IMR-90 (cell line): Measurements from ENCODE around the gene DCUN1D1. TPM values are rescaled to one million over a fixed set of nuclear protein-coding genes. Genes with fewer than 3 reads are reported as not detected.

ENCODE experiments used
- ATAC-seq: fragments of 200-7000 bp; cut with Tn5 transposase; 2 replicates; pipeline ENCODE4 v1.9.1; 2020; ENCODE audit warnings: low read depth, mild to moderate bottlenecking, moderate library complexity
- BruUV-seq: library from RNA; stranded (reverse); fragments of 400-500 nt; replicated peaks from 2 replicates; lab custom pipeline; 2021; lab: Mats Ljungman, UMichigan
- CTCF ChIA-PET: fragments of 300-600 bp; formaldehyde crosslinking; extraction: SDS; loops from one replicate; lab custom pipeline; 2021; ENCODE audit warnings: antibody characterized with exemption; lab: Yijun Ruan, JAX
- POLR2A ChIA-PET: fragments of 300-600 bp; sonication (Branson Sonifier 250); formaldehyde crosslinking; loops from one replicate; lab custom pipeline; 2022; ENCODE audit warnings: antibody characterized with exemption; ENCODE audit not compliant: unreplicated experiment; lab: Charles Lee
- DNase-seq: peaks from one replicate; pipeline ENCODE4 v3.0.0; 2013
- H2AFZ ChIP-seq: replicated peaks from 2 replicates; pipeline ENCODE3; 2013; ENCODE audit warnings: low read length, mild to moderate bottlenecking; ENCODE audit not compliant: poor library complexity
- H2AK5ac ChIP-seq: 2 replicates; pipeline ENCODE4 v1.6.1; 2013; ENCODE audit warnings: low read depth, low read length, inconsistent platforms
- H2AK9ac ChIP-seq: replicated peaks from 2 replicates; pipeline ENCODE3; 2013; ENCODE audit warnings: mild to moderate bottlenecking, low read depth, low read length, moderate library complexity; ENCODE audit not compliant: poor library complexity
- H2BK120ac ChIP-seq: 2 replicates; pipeline ENCODE4 v1.6.1; 2013; ENCODE audit warnings: low read depth, low read length, inconsistent platforms
- H2BK15ac ChIP-seq: 3 replicates; pipeline ENCODE4 v1.6.1; 2013; ENCODE audit warnings: low read depth, low read length, inconsistent platforms
- H2BK20ac ChIP-seq: 2 replicates; pipeline ENCODE4 v1.6.1; 2013; ENCODE audit warnings: low read depth, mild to moderate bottlenecking, inconsistent platforms, low read length, moderate library complexity
- H2BK5ac ChIP-seq: 2 replicates; pipeline ENCODE4 v1.6.1; 2013; ENCODE audit warnings: mild to moderate bottlenecking, low read depth, low read length, inconsistent platforms; ENCODE audit not compliant: poor library complexity, severe bottlenecking
- H3K14ac ChIP-seq: replicated peaks from 2 replicates; pipeline ENCODE4 v1.6.1; 2013; ENCODE audit warnings: low read depth, low read length, inconsistent platforms
- H3K18ac ChIP-seq: 2 replicates; pipeline ENCODE4 v1.6.1; 2013; ENCODE audit warnings: low read depth, low read length, control low read depth
- H3K23ac ChIP-seq: 2 replicates; pipeline ENCODE4 v1.6.1; 2013; ENCODE audit warnings: low read depth, low read length, inconsistent platforms
- H3K27ac ChIP-seq: 2 replicates; pipeline ENCODE4 v1.5.1; 2013; ENCODE audit warnings: mild to moderate bottlenecking, control low read depth, low read length; ENCODE audit not compliant: insufficient read depth
- H3K27me3 ChIP-seq: 2 replicates; pipeline ENCODE4 v1.6.1; 2013; ENCODE audit warnings: low read length; ENCODE audit not compliant: control insufficient read depth, insufficient read depth
- H3K36me3 ChIP-seq: 2 replicates; pipeline ENCODE4 v1.6.1; 2013; ENCODE audit warnings: low read length, mixed read lengths; ENCODE audit not compliant: control insufficient read depth, insufficient read depth
- H3K4ac ChIP-seq: 2 replicates; pipeline ENCODE4 v1.6.1; 2013; ENCODE audit warnings: low read depth, low read length, inconsistent platforms
- H3K4me1 ChIP-seq: 2 replicates; pipeline ENCODE4 v1.6.1; 2013; ENCODE audit warnings: low read length, mixed read lengths; ENCODE audit not compliant: control insufficient read depth, insufficient read depth
- H3K4me2 ChIP-seq: 2 replicates; pipeline ENCODE4 v1.6.1; 2013; ENCODE audit warnings: low read depth, mild to moderate bottlenecking, control low read depth, low read length, moderate library complexity
- H3K4me3 ChIP-seq: 2 replicates; pipeline ENCODE4 v1.5.1; 2013; ENCODE audit warnings: low read depth, mild to moderate bottlenecking, control low read depth, low read length, moderate library complexity; ENCODE audit not compliant: insufficient read depth
- H3K56ac ChIP-seq: 2 replicates; pipeline ENCODE4 v1.6.1; 2013; ENCODE audit warnings: low read length, inconsistent platforms; ENCODE audit not compliant: insufficient read depth; ENCODE audit errors: extremely low read depth
- H3K79me1 ChIP-seq, 2 experiments: 2 replicates each; pipeline ENCODE4 v1.6.1; 2013; ENCODE audit warnings: low read length in 2 of 2, inconsistent platforms in 1 of 2, low read depth in 1 of 2
- H3K9ac ChIP-seq: 2 replicates; pipeline ENCODE4 v1.6.1; 2013; ENCODE audit warnings: low read depth, low read length, control low read depth
- H3K9me1 ChIP-seq: 2 replicates; pipeline ENCODE4 v1.6.1; 2013; ENCODE audit warnings: low read length, inconsistent platforms; ENCODE audit not compliant: insufficient read depth
- H3K9me3 ChIP-seq: 2 replicates; pipeline ENCODE4 v1.6.1; 2013; ENCODE audit warnings: low read length; ENCODE audit not compliant: control insufficient read depth, insufficient read depth
- H4K20me1 ChIP-seq: 2 replicates; pipeline ENCODE4 v1.6.1; 2013; ENCODE audit warnings: low read length, inconsistent platforms; ENCODE audit not compliant: insufficient read depth
- H4K5ac ChIP-seq: 2 replicates; pipeline ENCODE4 v1.6.1; 2013; ENCODE audit warnings: mild to moderate bottlenecking, low read depth, low read length, control low read depth
- H4K8ac ChIP-seq, 2 experiments: 2 replicates each; pipeline ENCODE4 v1.6.1; 2013; ENCODE audit warnings: low read depth in 2 of 2, low read length in 2 of 2, control low read depth in 1 of 2, inconsistent platforms in 1 of 2
- H4K91ac ChIP-seq: 2 replicates; pipeline ENCODE4 v1.6.1; 2013; ENCODE audit warnings: low read depth, low read length, inconsistent platforms; ENCODE audit not compliant: insufficient read depth
- CEBPB ChIP-seq: IDR thresholded peaks from 2 replicates; pipeline ENCODE4 v1.6.1; 2012; ENCODE audit warnings: low read depth, low read length, improper control_type of control experiment
- FOS ChIP-seq: fragments of 150-350 bp; IDR thresholded peaks from 2 replicates; pipeline ENCODE4 v1.6.1; 2016; ENCODE audit warnings: low read depth, low read length
- MAFK ChIP-seq: IDR thresholded peaks from 2 replicates; pipeline ENCODE4 v1.6.1; 2012; ENCODE audit warnings: low read depth, low read length, improper control_type of control experiment
- SMC3 ChIP-seq: fragments of 150-350 bp; IDR thresholded peaks from 2 replicates; pipeline ENCODE4 v1.6.1; 2016; ENCODE audit warnings: low read depth, mild to moderate bottlenecking, antibody characterized with exemption, low read length, moderate library complexity
- WGBS, 2 experiments: methylation state at CpG; one replicate each; pipeline versions ENCODE4 v1.1.5 to v1.1.7; 2013; ENCODE audit warnings: missing lambda C conversion rate in 2 of 2; ENCODE audit not compliant: insufficient read length in 1 of 2; ENCODE audit errors: extremely low coverage in 2 of 2; 5-methylcytosine and 5-hydroxymethylcytosine counted together
- dilution Hi-C: fragments of 300-500 bp; cut with HindIII; formaldehyde crosslinking; loops from one replicate; pipeline ENCODE4 v1.14.3; 2018; ENCODE audit warnings: low sequenced_read_pairs; ENCODE audit not compliant: unreplicated experiment
- in situ Hi-C: fragments of 300-500 bp; cut with MboI; formaldehyde crosslinking; loops from 3 replicates; pipeline ENCODE4 v1.14.3; 2019; ENCODE audit warnings: low sequenced_read_pairs, inconsistent platforms, mixed read lengths
- intact Hi-C: fragments of 100-400 bp; cut with micrococcal nuclease; formaldehyde crosslinking; loops from 2 replicates; pipeline ENCODE4 v1.10.0; 2022
- polyA plus RNA-seq, 3 experiments: library from polyadenylated mRNA; depleted of rRNA; stranded (reverse); fragments of >200 nt; gene quantifications; 2 replicates each; pipeline ENCODE4 v1.2.3, GENCODE V29; 2012; ENCODE audit warnings: low replicate concordance in 1 of 3
- total RNA-seq: library from RNA; depleted of rRNA; stranded (reverse); fragments of >200 nt; gene quantifications from 2 replicates; pipeline ENCODE4 v1.2.3, GENCODE V29; 2012
- TF ChIP-seq, protein P1 (sequence below): conservative IDR thresholded peaks from 2 replicates; pipeline ENCODE4 v1.5.1; 2012; ENCODE audit warnings: mild to moderate bottlenecking, low read depth, low read length, improper control_type of control experiment

The DCUN1D1 gene
- total and polyA plus RNA-seq, 2 of the 4 experiments (the other 2 are of a cell fraction), result 12.5 to 17.7 TPM

DNA sequence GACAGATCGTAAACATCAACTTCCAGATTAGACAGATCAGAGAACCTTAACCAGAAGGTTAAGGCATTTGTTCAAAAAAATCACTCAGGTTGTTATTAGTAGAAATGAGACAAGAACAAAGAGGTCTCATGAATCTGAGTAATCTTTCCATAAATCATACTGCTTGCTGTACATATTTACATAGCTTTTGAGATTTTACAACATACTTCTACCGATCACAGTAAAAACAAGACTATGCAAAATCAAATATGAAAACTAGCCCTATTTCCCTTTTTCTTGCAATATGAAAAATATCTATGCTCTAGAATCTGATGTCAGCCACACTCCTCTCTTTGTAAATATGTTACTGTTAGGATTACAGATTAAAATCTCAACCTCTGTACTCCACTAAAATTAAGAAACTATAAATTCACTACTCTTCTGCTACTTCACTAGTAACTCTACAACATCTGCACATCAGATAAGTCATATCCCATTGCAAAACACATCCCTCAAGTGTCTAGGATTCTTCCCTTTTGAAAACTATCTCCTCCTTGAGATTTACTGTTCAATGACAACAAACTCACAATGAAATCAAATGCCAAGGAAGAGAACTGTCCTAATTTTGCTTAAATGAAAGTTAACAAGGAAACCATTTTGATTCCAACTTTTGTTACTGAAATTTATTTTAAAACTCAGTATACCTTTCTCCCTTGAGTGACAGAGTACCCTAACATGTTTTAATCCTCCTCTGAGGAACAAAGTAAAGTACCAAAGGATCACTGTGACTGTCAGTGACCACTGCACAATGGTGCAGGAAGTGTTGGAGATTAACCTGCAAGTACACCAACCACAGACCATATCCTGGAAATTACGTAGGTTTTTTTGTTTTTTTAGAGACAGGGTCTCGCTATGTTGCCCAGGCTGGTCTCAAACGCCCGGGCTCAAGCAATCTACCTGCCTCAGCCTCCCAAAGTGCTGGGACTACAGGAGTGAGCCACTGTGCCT is 12.8 kb downstream of the DCUN1D1 start (continued):
- TF ChIP-seq CEBPB (no peak), FOS (no peak)

DNA sequence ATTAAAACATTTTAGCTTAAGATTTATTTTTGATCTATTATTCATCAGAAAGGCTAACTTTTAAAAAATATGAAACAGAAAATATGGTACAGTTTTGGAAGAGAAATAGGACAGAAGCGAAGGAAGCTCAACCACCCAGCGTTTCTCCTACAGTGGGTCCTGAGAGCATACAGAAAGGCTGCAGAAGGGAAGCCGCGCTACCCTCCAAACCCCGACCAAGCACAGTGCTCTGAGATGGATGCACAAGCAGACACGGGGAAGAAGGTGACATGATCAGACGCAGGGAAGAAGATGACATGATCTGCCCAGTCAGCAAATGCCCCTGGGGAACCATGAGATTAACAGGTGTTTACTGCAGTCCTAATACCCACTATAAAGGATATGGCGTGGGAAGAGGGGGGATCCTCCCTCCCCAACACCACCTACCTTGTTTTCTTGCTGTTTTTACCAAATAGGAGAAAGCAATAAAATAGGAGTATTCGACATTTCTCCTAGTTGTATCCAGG is 14.4 kb downstream of the DCUN1D1 start:
- Histone ChIP-seq H2BK20ac (no peak overlapping the region), H3K9me1 (peaks cover 4% of the 10 kb centered on the region), H2BK120ac (no peak overlapping the region), H2BK5ac (no peak overlapping the region), H3K27ac (no peak overlapping the region), H3K27me3 (no peaks in the 10 kb centered on the region), H4K5ac (no peak overlapping the region), H2AK9ac (no peak overlapping the region), H3K18ac (no peak overlapping the region), H3K4me3 (no peak overlapping the region), H3K14ac (no peak overlapping the region), H4K8ac (no peak overlapping the region), H4K91ac (no peak overlapping the region), H2AK5ac (no peak overlapping the region), H2AFZ (no peak overlapping the region), H3K4me2 (no peak overlapping the region), H2BK15ac (no peak overlapping the region), H3K9me3 (no peaks in the 10 kb centered on the region), H4K20me1 (peaks cover 6% of the 10 kb centered on the region), H3K4me1 (peaks cover 9% of the 10 kb centered on the region), H3K4ac (no peak overlapping the region), H3K23ac (0 out of 2 replicates have a peak overlapping the region, but pooled peaks have one; percentile 60), H3K9ac (no peak overlapping the region), H3K79me1 (peaks cover 14 to 37% of the 10 kb centered on the region in 2 experiments), H3K36me3 (peaks cover 4% of the 10 kb centered on the region; the same call in 1 of the 2 replicates), H3K56ac (no peak overlapping the region)
- in situ Hi-C loops, result no loop called here
- ChIA-PET CTCF (interaction anchor here (0.8 kb wide), 1 partner anchor 120 kb away, joined by 3 read pairs; no protein-coding TSS in a partner anchor), POLR2A (no interaction called here)
- DNase-seq (no peak), ATAC-seq (no peak)
- dilution Hi-C loops, result no loop called here
- no CpG with 5 or more reads among the region's 9 CpGs for WGBS, 2 experiments
- TF ChIP-seq, protein P1, sequence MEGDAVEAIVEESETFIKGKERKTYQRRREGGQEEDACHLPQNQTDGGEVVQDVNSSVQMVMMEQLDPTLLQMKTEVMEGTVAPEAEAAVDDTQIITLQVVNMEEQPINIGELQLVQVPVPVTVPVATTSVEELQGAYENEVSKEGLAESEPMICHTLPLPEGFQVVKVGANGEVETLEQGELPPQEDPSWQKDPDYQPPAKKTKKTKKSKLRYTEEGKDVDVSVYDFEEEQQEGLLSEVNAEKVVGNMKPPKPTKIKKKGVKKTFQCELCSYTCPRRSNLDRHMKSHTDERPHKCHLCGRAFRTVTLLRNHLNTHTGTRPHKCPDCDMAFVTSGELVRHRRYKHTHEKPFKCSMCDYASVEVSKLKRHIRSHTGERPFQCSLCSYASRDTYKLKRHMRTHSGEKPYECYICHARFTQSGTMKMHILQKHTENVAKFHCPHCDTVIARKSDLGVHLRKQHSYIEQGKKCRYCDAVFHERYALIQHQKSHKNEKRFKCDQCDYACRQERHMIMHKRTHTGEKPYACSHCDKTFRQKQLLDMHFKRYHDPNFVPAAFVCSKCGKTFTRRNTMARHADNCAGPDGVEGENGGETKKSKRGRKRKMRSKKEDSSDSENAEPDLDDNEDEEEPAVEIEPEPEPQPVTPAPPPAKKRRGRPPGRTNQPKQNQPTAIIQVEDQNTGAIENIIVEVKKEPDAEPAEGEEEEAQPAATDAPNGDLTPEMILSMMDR, result no peak
- TF ChIP-seq SMC3 (no peak), MAFK (peak; percentile 53; the same call in 1 of the 2 replicates)
- intact Hi-C loops, result no loop called here
- BruUV-seq, result no TSS peak
